ENCODE measurements around the gene MAP3K3. TPM values are rescaled to one million over a fixed set of nuclear protein-coding genes. Genes with fewer than 3 reads are reported as not detected.

Gene MAP3K3
- 10 to 100 TPM; 44.2 to 58.3 TPM for total RNA-seq
- polyA plus RNA-seq (ENCODE audit: insufficient read length in 6 of 6), result 10 to 100 TPM; 41.3 to 44.6 (median 42.8) TPM
- long read RNA-seq, donor 1, partial matches to known transcripts, result 0 of 5 reads
- long read RNA-seq, donor 1, other reads (novel, unspliced or antisense), result 0 of 5 reads
- long read RNA-seq, donor 2, partial matches to known transcripts, result 6 of 8 reads
- long read RNA-seq, donor 2, other reads (novel, unspliced or antisense), result 0 of 8 reads
- long read RNA-seq, donor 3, partial matches to known transcripts, result 0 of 4 reads
- long read RNA-seq, donor 3, other reads (novel, unspliced or antisense), result 0 of 4 reads
- long read RNA-seq, donor 4, partial matches to known transcripts, result 0 of 5 reads
- long read RNA-seq, donor 4, other reads (novel, unspliced or antisense), result 5 of 5 reads
- long read RNA-seq, donor 5, full-length matches to known transcripts, result 2 of 2 reads
- long read RNA-seq, donor 5, partial matches to known transcripts, result 0 of 2 reads
- long read RNA-seq, donor 5, other reads (novel, unspliced or antisense), result 0 of 2 reads
- long read RNA-seq, donor 6, partial matches to known transcripts, result 0 of 2 reads
- long read RNA-seq, donor 6, other reads (novel, unspliced or antisense), result 0 of 2 reads
- long read RNA-seq, donor 7, full-length matches to known transcripts, result 3 of 3 reads
- long read RNA-seq, donor 7, partial matches to known transcripts, result 0 of 3 reads
- long read RNA-seq, donor 7, other reads (novel, unspliced or antisense), result 0 of 3 reads
- long read RNA-seq, donor 8, full-length matches to known transcripts, result 6 of 12 reads
- long read RNA-seq, donor 8, partial matches to known transcripts, result 6 of 12 reads
- long read RNA-seq, donor 8, other reads (novel, unspliced or antisense), result 0 of 12 reads
- long read RNA-seq, donor 9, result 0 reads
- long read RNA-seq, donor 10, partial matches to known transcripts, result 2 of 9 reads
- long read RNA-seq, donor 10, other reads (novel, unspliced or antisense), result 7 of 9 reads
- long read RNA-seq, donor 11, result 0 reads
- long read RNA-seq, donor 12, partial matches to known transcripts, result 0 of 1 reads
- long read RNA-seq, donor 12, other reads (novel, unspliced or antisense), result 0 of 1 reads

DNA sequence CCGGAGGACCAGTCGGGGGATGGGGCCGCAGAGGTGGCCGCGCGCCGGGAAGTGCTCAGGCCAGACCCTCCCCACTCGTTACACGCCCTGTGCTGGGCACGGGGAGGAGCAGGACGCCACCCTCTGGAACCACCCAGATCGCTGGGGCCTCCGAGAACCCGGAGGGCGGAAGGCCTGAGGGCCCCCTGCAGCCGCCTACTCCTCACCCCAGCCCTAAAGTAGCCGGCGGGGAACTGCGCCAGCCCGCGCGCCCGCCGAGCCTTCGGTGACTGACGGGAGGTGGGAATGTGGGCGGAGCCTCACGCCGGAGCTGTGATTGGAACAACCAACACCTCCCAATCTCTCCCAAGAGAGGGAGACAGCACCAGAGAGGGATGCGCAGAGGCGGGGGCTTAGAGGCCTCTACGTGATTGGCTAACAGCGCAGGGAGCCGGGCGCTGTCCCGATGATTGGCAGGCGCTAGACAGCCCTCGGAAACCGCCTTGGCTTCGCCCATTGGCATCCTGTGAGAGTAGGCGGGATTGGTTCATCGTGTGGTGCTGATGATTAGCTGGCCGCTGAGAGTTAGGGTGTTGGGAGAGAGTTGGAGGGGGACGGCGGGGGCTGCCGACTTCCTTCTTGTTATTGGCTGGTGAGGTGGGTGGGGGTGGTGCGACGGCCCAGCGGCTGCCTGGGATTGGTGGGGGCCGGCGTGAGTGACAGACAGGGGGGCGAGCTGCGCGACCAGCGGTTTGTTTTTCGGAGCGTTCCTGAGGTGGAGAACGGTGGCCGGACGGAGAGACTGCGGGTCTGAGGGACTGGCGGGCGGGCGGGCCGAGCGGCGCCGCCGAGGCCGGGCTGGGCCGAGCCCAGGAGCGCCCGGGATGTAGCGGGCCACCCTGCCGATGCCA lies at the start of gene MAP3K3:
TSS of gene MAP3K3 (plus strand) at position 734 of the 890 bp plus-strand sequence. CDS start 343 bp downstream, outside the sequence.
- no peaks in the 10 kb centered on the region for H3K9me3 ChIP-seq
- H3K4me3 ChIP-seq, result peak within 1 kb of the TSS; percentile 66 to 69
- intact Hi-C loops (cut with DNase I), result no loop called here
- H3K36me3 ChIP-seq, result no peaks in the 10 kb centered on the region
- peak; percentile 93 for ATAC-seq
- peak within 1 kb of the TSS; percentile 86 to 89 for H3K27ac ChIP-seq
- peak; percentile 9 to 18 for TF ChIP-seq CTCF (IDR thresholded peaks at IDR 0.05)
- DNase-seq, result peak; percentile 99 to 100 (median 100)
- no peaks in the 10 kb centered on the region for H3K27me3 ChIP-seq
- H3K4me1 ChIP-seq, result peaks cover 10 to 42% of the 10 kb centered on the region in 2 donors

DNA sequence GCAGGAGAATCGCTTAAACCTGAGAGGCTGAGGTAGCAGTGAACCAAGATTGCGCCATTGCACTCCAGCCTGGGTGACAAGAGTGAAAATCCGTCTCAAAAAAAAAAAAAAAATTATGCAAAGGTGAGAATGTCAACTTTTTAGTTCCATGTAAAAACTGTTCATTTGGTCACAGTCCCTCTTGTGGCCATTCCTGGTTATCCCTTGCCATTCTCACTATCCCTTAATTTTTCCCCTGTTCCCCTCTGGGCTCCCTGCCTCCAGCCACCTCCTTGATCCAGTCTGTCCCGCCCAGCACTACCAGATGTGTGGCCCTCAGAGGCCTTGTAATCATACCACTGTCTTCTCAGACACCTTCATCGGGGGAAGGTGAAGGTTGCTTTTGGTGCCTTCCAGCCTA lies 48.6 kb upstream of the MAP3K3 start:
- TF ChIP-seq CTCF (IDR thresholded peaks at IDR 0.05), result no peak
- Histone ChIP-seq H3K27me3 (no peaks in the 10 kb centered on the region), H3K27ac (no peak overlapping the region), H3K9me3 (no peaks in the 10 kb centered on the region), H3K4me1 (peaks cover 0 to 16% of the 10 kb centered on the region in 2 donors), H3K4me3 (no peak overlapping the region), H3K36me3 (peaks cover 0 to 6% of the 10 kb centered on the region in 2 donors)
- intact Hi-C loops (cut with DNase I), result no loop called here
- no peak for ATAC-seq
- DNase-seq, result no peak

DNA sequence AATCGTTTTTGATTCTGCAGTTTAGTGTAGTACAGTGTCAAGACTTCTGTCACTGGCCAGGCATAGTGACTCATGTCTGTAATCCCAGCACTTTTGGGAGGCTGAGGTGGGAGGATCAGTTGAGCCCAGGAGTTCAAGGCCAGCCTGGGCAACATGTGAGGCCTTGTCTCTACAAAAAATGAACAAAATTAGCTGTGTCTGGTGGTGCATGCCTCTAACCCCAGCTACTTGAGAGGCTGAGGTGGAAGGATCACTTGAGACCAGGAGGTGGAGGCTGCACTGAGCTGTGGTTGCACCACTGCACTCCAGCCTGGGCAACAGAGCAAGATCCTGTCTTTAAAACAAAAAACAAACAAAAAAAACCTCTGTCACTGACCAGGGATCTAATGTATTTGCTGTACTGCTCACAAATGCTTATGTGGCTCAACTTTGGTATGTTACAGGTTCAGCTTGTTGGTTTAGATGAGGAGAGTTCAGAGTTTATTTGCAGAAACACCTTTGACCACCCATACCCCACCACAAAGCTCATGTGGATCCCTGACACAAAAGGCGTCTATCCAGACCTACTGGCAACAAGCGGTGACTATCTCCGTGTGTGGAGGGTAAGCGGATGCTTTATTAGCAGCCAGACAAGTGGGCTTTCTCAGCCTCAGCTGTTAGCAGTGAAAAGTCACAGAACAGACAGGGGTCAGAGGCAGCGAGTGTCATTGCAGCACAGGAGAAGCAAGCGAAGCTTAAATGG lies 44.0 kb upstream of the MAP3K3 start:
- Histone ChIP-seq H3K27ac (peak overlapping the region in 1 of 2 donors; percentile 30), H3K9me3 (no peaks in the 10 kb centered on the region), H3K27me3 (no peaks in the 10 kb centered on the region), H3K36me3 (peaks cover 0 to 47% of the 10 kb centered on the region in 2 donors), H3K4me3 (no peak overlapping the region), H3K4me1 (peaks cover 0 to 5% of the 10 kb centered on the region in 2 donors)
- DNase-seq (no peak), ATAC-seq (no peak)
- intact Hi-C loops (cut with DNase I), result no loop called here
- TF ChIP-seq CTCF (IDR thresholded peaks at IDR 0.05), result no peak

DNA sequence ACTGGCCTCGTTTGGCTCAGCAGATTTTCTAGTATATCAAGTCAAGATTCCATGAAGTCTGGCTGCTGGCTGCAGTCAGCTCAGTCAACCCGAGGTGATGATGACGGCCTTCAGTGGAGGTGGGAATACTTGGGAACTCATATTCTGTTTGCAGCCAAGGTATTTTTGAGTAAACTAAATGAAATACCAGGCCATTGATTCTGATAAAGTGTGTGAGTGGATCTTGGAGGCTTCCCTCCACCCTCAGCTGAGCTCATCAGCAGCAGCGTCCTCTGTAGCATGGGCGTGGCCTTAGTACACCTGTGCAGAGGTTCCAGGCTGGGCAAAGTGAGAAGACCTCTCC lies 43.5 kb upstream of the MAP3K3 start:
- ATAC-seq (no peak), DNase-seq (no peak)
- no peaks in the 10 kb centered on the region for H3K27me3 ChIP-seq
- H3K36me3 ChIP-seq, result peaks cover 0 to 51% of the 10 kb centered on the region in 2 donors
- peak overlapping the region in 1 of 2 donors; percentile 30 for H3K27ac ChIP-seq
- H3K4me3 ChIP-seq, result no peak overlapping the region
- intact Hi-C loops (cut with DNase I), result no loop called here
- H3K9me3 ChIP-seq, result no peaks in the 10 kb centered on the region
- peaks cover 0 to 5% of the 10 kb centered on the region in 2 donors for H3K4me1 ChIP-seq
- TF ChIP-seq CTCF (IDR thresholded peaks at IDR 0.05), result no peak

Data from left lung (tissue), 14 donors.